GM19099 (cell line): ENCODE results near the gene SPNS3.

Experiments used
- POLR2A ChIP-seq: IDR thresholded peaks from 3 replicates; pipeline ENCODE4 v1.6.1; 2011; ENCODE audit warnings: low read depth; ENCODE audit not compliant: insufficient read length; ENCODE audit errors: extremely low read depth

Gene SPNS3

DNA sequence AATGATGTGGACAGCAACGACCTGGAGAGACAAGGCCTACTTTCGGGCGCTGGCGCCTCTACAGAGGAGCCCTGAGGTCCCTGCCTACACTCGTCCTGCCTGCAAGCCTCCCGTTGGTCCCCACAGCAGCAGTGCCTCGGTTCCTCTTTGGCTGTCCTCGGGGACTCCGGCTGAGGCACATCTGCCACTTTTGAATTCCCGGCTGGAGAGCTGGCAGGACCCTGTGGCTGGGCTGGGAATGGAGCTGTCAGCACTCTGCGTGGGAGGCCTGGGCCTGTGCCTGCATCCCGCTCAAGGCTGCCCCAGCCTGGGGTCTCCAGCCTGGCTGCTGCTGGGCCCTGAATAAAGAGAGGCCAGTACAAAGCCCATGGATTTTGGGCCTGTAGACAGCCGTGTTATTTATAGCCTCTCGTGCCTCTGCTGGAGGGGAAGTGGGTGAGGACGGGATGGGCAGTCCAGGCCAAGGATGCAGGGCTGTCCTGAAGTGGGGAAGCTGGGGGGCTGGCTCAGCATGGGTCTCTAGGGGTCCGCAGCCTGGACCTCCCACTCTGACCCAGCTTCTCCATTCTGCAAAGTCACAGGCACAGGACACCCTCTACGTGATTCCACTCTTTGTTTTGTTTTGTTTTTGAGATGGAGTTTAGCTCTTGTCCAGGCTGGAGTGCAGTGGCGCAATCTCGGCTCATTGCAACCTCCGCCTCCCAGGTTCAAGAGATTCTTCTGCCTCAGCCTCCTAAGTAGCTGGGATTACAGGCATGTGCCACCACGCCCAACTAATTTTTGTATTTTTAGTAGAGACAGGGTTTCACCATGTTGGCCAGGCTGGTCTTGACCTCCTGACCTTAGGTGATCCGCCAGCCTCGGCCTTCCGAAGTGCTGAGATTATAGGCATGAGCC is 54.3 kb downstream of the SPNS3 start:
- no peak for TF ChIP-seq POLR2A

DNA sequence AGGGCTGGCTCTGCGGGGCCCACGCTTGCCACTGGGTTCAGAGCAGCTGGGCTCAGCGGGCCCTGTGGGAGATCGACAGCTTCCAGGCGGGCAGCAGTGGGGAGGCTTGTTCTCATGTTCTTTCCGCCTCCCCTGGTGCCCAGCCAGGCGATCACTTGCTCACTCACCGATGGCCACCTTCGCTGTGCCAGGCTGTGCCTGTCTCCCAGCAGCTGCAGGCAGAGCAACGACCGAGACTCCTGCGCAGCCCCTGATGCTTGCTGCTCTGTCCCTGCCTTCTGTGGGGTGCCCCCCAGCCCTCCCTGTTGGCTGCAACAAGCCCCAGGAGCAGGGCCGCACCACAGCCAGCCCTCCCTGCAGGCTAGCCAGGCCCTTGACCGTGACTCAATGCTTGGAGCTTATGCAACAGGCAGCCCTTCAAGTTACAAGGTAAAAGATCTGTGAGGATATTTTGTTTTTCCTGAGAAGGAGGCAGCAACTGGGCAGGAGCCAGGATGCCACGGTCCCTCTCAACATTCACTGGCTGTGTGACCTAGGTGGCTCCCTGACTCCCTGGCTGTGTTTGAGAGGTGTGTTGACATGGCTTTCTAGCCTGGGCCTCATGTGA is 55.4 kb downstream of the SPNS3 start:
- TF ChIP-seq POLR2A: no peak

DNA sequence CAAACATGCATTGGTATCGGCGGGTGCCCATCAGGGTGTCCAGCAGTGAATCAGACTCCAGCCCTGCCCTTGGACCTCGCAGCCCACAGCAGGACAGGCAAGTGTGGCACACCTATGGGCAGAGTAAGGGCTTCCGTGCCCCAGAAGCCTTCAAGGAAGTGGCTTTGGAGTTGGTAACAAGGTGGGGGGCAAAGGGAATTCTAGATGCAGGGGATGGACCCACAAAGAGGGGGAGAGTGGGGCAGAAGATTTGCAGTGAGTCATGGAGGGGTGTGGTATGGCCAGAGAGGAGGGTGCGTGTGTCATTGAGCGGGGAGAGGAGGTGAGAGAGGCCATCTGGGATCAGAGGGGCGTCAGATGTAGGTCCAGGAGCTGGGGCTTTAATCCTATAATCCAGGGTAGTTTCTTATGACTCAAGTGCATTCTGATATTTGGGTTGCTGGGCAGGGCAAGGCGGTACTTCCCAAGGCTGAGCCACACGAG is 56.4 kb downstream of the SPNS3 start:
- TF ChIP-seq POLR2A: no peak

DNA sequence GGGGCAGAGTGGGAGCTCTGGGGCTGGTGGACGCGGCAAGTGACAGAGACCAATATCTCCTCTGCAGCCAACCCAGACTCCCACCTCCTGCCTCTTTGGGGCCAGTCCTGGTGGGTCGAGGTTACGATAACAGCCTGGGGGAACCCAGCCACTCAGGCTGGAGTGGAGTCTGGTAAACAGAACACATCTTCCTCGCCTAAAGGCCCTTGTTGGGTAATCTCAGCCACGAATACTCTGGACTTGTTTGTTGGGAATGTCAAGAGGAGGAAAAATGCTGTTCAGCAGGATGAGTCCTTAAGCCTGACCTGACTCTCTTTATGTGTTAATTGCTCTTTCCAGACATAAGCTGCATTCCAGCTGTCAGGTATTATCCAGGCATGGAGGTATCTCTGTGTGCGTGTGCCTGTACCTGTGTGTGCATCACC is 56.9 kb downstream of the SPNS3 start:
- TF ChIP-seq POLR2A: no peak

DNA sequence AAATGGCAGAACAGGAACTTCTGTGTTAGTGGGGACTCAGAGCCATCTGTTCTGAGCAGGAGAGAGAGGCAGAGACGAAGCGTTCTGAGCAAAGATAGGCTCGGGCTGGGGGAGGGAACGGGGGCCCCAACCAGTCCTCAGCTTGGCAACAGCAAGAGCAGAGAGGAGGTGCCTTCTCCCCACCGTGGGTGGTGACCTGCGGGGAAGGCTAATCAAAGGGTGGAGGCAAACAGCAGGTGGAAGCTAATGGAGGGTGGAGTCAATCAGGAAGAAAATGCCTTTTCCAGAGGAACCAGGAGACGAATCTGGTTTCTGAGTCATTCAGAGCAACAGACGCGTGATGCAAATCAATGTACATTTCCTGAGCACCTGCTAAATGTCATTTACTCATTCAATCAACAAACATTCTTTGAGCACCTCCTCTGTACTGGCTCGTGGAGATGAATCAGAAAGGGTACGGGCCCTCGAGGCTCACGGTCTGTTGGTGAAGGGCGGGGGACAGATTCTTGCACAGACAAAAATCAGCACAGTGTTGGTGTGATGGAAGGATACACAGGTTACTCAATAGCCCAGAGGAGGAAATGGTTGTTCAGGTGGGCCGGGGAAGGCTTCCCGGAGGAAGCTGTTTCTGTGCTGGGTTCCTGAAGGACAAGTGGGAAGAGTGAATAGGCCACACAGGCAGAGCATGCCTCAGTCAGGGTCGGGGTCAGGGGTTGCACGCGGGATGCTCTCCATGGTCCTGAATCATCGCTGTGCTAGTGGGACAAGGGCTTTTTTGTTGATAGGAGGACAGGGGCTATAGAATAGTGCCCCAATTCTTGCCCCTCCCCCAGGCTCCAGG is 59.2 kb downstream of the SPNS3 start:
- no peak for TF ChIP-seq POLR2A

DNA sequence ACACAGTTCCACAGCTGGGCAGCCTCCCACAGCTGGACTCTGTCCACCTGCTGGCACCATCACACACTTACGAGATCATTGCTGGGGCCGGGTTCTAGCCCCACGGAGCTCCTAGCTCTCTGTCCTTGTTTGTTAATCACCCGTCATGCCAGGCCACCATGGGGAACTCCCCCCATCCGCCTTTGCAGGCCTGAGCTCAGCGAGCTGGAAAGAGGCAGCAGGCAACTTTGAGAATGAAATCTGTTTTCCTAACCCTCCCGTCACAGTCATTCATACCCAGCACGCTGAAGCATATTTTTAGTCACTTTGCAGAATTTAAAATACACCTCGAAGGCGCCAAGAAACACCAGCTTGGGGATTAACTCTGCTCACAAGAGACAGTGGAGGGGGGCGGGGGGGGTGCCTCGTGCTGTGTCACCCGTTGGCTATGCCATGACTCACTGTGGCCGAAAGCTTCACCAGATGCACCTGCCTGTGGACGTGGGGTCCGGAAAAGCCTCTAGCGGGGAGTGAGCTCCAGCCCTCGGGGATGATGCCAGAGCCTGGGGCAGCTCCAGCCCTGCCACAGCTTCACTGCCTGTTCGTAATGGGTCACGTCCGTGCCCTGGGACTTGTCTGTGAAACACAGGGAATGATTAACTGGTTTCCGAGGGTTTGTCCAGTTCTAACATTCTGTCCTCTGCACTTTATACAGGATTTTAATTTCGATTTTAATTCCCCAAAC is 63.5 kb downstream of the SPNS3 start:
- TF ChIP-seq POLR2A: no peak

DNA sequence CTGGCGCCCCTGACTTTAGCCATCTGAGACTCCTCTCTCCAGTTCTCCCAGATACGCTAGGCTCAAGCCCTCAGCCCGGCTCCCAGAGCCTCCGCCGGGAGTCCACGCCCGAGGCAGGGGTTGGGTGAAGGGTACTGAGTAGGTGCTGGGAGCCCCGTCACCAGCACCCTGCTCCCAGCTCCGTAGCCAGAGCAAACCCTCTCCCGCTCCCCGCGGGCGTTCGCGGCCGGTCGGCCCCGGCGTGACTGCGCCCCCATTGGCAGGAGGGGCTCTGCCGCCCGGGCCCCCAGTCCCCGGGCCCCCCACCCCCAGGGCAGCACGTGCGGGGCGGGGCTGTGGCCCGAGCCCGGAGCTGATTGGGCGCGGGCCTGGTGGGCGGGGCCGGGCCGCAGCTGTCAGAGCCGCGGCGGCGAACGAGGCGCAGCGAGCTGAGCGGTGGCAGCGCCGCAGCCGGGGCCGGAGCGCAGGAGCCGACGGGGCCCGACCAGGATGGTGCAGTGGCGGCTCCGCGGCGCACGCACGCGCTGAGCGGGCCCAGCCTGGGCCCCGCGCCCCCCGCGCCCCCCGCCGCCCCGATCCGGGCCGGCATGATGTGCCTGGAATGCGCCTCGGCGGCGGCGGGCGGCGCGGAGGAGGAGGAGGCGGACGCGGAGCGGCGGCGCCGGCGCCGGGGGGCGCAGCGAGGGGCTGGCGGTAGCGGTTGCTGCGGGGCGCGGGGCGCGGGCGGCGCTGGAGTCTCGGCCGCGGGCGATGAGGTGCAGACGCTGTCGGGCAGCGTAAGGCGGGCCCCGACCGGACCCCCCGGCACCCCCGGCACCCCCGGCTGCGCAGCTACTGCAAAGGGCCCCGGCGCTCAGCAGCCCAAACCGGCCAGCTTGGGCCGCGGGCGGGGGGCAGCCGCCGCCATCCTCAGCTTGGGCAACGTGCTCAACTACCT is 65.0 kb downstream of the SPNS3 start, which contains the start of gene SPNS2:
Gene SPNS2, plus strand, starts transcription at position 421 of the 937 bp plus-strand sequence. Its CDS starts 167 bp downstream, at position 588.
- TF ChIP-seq POLR2A: no peak

DNA sequence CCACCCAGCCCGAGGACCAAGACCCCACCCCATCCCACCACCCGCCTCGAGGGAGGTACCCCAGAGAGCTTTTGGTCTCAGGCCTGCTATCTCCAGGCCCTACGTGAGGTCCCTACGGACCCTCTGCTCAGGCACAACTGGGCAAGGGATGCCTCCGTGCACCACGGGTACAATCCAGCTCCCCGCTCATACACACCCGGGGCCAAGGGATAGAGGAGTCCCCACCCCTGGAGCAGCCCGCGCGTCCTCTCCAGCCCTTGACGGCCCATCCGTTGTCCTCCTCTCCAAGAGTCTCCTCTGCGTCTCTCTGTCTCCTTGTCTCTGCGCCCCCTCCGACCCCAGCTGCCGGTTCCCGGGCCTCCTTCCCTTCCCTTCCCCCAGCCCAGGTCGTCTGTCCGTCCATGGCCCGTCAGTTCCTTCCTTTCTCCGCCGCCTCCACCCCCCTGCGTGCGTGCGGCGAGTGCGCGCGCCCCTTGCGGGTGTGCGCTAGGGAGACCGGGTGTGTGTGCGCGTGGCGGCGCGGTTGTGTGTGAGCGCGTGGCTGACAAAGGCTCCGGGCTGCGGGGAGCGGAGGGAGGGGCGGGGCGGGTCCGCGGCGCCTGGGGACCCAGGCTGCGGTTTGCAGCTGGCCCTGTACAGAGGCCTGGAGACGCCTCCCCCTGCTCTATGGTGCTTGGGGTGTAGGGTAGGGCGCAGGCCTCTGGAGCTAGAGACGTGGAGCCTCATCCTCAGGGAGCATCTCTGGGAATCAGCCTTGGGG is 65.9 kb downstream of the SPNS3 start:
- no peak for TF ChIP-seq POLR2A

DNA sequence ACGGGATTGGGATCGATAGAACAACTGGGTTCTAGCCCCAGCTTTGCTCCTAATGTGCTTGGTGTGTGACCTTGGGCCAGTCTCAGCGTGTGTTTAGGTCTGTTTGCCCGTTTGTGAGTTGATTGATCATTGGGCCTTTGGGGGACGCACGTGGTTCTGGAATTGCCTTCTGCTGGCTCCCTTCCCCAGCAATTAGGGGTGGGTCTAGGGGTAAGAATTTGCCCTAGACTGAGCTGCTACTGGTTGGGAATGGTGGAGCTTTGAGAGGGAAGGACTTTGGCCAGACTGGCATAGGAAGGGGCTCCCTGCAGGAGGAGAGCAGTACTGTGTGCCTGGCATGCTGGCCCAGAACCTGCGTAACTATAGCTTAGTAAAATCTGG is 66.4 kb downstream of the SPNS3 start:
- no peak for TF ChIP-seq POLR2A

DNA sequence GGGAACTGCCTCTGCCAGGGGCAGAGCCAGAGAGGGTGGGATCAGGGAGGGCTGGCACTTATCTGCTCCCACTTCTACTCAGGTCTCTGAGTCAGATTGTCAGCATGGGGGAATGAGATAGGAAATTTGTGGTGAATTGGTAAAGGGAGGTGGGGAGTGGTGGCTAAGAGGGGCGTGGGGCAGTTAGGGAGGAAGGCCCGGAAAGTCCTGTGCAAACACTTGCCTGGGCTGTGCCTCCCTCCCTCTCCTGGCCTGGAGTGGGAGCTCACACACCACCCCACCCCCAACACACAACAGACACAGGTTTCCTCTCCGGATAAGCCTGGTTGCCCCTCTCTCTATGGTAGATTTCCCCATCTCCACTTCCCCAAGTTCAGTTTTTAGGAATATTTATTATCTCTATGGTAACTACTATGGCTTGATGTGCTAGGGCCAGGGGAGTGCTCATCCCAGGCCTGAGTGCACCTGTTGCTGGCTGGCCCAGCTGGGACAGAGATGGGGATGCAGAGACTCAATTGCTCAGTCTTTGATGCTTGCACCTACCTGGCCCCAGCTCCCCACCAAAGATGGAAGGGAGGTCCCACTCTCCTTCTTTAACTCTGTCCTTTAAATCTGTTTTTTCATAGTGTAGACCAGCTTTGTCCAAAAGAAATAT is 67.7 kb downstream of the SPNS3 start:
- TF ChIP-seq POLR2A: no peak

DNA sequence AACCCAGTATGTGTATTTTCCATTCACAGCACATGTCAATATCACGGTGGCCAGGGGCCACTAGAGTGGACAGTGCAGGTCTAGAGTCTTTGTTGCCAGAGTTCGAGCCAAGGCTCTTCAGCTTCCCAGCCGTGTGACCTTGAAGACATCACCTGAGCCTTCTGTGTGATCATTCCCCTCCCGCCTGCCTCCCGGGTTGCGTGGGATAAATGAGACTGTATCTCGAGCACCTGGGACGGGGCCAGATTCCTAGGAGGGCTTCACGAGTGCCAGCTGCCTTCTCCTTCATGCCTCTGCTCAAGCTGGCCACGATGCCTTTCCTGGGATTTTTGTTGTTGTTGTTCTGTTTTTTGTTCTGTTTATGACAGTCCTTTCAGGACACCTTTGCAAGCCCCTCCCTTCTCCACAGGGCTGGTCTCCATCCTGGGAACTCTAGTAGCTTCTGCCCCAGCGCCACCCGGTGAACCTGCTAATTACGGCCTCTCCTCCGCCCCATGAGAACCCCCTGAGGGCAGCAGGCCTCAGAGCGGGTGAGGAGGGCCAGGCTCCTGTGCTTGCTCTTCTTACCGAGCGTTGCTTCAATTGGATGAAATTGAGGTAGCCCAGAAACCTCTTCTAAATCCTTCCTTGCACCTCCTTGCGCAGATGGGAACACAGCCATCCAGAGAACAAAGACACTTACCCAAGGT is 68.9 kb downstream of the SPNS3 start:
- no peak for TF ChIP-seq POLR2A

DNA sequence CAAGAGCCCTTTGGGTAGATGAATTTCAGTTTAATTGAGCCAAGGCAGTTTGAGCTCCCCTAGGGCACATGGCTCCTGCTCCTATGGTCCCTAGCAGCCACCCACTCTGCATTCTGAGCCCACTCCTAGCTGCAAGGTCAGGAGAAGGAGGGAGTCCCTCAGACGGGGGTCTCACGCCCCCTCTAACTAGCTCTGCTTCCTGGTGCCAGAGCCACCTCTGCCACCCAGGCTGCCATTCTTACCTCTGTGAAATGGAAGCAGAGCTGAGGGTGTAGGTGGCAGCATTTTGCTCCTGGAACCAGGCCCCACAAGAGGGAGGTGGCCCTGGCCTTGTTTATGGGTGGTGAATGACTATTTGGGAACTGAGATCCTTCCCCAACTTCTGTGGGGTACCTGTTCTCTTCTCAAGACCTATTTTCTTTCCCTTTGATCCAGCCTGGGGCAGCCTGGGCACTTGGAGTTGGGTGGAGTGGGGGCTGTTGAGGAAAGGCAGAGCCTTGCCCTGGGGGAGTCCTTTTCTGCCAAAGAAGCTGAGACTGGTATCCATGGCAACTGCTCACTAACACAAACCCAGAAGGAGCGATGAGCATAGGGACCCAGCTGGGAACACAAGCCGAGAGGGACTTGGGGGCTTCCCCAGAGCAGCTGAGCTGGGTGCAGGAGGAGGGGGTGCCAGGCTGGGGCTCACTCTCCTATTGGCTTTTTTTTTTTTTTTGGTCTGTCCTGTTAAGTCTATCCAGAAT is 69.7 kb downstream of the SPNS3 start:
- TF ChIP-seq POLR2A: no peak
